HepG2 (cell line): ENCODE data around the gene WNT16.

Experiments used
- CREM ChIP-seq, 2 experiments: sonication (generic) in 1 of 2; formaldehyde crosslinking in 1 of 2; IDR thresholded peaks; 2 replicates each; pipeline versions ENCODE4 v1.4.0 to v1.6.1; 2016 to 2020; ENCODE audit warnings: antibody characterized with exemption in 1 of 2, mild to moderate bottlenecking in 1 of 2, missing genetic modification reagents in 1 of 2
- GABPA ChIP-seq, 2 experiments: IDR thresholded peaks; 2 replicates each; pipeline ENCODE4 v1.6.1; 2011 to 2016; ENCODE audit warnings: low read depth in 2 of 2, low read length in 1 of 2, missing biosample characterization in 1 of 2, missing genetic modification characterization in 1 of 2
- NFE2 ChIP-seq: sonication (generic); formaldehyde crosslinking; IDR thresholded peaks from 2 replicates; pipeline ENCODE4 v1.4.0; 2020; ENCODE audit warnings: missing genetic modification reagents
- USF2 ChIP-seq, 2 experiments: sonication (generic) in 1 of 2; formaldehyde crosslinking in 1 of 2; IDR thresholded peaks; 2 replicates each; pipeline versions ENCODE4 v1.5.1 to v1.6.1; 2011 to 2020; ENCODE audit warnings: borderline replicate concordance in 1 of 2, low read depth in 1 of 2, low read length in 1 of 2, mild to moderate bottlenecking in 1 of 2, missing genetic modification reagents in 1 of 2, moderate library complexity in 1 of 2

GRCh38 chr7:121390617-121391016 lies 61.8 kb downstream of the WNT16 start:
- TF ChIP-seq USF2 (IDR thresholded peaks at IDR 0.05; ENCODE audit: low read depth, low read length) (no peak), USF2 (CRISPR knock-in tag; IDR thresholded peaks at IDR 0.05; ENCODE audit: borderline replicate concordance) (no peak), GABPA (IDR thresholded peaks at IDR 0.05; ENCODE audit: low read depth, low read length) (no peak), GABPA (CRISPR knock-in tag; IDR thresholded peaks at IDR 0.05; ENCODE audit: low read depth) (no peak), CREM (IDR thresholded peaks at IDR 0.05) (no peak), CREM (CRISPR knock-in tag; IDR thresholded peaks at IDR 0.05) (no peak), NFE2 (CRISPR knock-in tag) (no peak)
